T-helper 1 cell (primary cell): ENCODE measurements around the gene GJC1.

Experiments
- DNase-seq, 5 donors: peaks; one replicate each; pipeline ENCODE4 v3.0.0-alpha.2; 2012 to 2020

The GJC1 gene

DNA sequence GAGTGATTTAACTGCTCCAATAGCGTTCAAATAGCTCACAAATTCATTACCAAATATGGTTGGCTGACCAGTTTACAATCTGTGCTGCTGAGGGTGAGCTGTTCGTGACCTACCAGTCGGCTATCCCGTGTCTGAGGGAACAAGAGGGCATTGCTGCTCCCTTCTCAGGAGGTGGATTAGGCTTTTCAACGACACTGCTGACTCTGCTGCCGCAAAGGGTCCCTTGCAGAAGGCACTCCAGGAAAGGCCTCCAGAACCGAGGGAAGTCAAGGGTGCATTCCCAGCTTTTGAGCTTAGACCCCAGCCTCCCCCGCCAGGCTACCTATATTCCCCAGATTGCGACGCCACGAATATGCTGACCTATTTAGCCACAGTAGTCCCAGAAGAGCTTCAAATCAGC is 32.3 kb downstream of the GJC1 start:
- DNase-seq = no peak

DNA sequence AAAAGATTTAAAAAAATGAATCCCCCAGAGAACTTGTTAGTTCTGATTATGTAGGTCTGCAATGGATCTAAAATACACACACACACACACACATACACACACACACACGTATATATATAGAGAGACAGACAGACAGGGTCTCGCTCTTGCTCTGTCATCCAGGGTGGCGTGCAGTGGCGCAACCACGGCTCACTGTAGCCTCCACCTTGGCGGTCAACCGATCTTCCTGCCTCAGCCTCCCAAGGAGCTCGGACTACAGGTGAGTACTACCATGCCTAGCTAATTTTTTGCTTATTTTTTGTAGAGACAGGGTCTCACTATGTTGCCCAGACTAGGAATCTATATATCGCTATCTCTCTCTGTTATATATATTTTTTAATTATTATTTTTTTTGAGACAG is 33.4 kb downstream of the GJC1 start:
- no peak for DNase-seq

DNA sequence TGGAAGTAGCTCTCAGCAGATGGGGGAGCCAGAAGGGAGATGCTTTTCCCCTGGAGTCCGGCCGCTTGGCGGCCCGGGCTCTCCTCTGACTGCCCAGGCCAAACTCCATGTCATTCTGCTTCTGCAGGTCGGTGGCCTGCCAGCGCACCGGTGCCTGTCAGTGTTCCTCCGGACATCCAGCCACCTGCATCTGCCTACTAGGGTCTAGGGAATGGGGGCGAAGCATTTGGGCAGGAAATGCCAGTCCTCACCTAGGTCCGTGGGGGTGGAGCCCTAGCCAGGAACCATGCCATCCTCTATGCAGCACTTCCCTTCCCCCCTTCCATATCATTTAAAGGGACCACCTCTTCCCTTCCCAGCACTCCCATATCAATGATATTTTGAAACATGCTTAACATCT is 34.2 kb downstream of the GJC1 start:
- DNase-seq = no peak

DNA sequence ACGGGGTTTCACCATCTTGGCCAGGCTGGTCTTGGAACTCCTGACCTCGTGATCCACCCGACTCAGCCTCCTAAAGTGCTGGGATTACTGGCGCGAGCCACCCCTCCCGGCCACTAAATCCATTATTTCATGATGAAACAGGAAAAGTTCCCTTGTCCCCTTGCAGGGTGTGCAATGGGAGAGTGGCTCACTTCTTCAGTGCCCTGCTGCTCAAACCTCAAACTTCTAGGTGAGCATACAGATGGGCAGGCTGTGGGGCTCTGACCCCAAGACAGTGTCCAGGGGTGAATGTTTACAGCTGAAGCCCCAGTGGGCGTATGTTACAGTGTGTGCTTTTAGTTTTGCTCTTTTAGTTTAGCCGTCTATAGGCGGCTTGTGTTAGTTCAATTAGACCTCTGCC is 34.7 kb downstream of the GJC1 start:
- DNase-seq = no peak

DNA sequence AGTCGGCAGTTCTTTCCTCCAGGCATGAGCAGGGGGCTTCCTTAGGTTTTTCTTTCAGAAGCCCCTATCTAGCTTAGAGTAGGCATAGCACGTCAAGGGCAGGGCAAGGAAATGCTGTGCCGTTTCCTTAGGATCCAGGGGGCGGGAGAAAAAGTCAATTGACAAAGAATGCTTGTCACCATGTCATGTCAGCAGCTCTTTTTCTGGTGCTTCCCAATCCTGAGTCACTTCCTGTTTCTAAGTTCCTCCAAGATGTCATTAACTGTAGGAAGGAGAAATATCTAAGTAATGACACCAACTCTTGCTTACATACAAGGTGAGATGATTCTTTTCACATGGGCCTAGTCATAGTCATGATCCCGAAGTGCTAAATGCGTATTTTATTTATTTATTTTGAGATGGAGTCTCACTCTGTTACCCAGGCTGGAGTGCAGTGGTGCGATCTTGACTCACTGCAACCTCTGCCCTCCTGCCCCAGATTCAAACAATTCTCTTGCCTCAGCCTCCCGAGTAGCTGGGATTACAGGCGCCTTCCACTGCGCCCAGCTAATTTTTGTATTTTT is 35.2 kb downstream of the GJC1 start:
- no peak for DNase-seq

DNA sequence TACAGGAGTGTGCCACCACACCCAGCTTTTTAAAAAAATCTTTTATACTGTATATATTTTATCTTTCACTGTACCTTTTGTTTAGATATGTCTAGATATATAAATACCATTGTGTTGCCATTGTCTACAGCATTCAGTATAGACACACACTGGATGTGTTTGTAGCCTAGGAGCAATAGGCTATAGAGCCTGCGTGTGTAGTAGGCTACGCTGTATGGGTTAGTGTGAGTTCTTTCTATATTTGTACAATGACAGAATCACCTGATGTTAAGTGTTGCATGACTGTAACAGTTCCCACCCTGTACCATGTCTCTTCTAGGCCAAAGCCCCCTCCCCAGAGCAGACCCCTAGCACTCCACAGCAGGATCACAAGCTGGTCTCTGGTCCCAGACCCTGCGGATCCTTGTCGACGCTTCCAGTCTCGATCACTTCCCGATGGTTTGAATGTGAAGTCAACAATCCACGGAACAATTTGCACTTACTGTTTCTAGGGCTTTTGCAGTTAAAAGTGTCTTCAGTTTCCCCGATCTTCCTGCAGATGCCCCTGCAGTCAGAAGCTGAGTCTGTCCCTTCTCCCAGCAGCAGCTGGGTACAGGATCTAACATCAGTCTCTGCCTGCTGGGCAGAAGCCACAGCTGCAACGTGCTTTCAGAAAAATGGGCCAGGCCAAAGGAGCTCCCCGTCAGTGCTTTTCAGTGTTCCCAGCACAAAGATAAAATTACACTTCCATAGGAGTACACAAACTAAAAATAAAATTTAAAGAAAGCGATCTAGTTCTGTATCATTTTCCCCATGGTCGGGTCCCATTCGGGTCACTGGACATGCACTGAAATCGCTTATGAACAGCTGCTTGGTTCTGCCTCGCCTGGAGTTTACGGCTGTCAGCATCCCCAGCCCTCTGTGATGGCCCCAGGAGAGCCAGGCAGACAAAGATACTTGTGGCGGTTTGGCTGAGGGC is 35.9 kb downstream of the GJC1 start:
- no peak for DNase-seq

DNA sequence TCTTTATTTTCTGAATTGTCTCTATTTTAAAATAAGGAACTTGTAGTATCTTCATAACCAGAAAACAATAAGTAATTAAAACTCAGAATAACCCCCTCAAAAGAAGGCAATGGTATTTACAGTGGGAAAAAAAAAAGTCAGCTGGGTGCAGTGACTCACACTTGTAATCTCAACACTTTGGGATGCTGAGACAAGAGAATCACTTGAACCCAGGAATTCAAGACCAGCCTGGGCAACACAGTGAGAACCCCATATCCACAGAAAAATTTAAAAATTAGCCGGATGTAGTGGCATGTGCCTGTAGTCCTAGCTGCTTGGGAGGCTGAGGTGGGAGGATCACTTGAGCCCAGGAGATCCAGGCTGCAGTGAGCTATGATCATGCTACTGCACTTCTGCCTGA is 37.8 kb downstream of the GJC1 start:
- no peak for DNase-seq

DNA sequence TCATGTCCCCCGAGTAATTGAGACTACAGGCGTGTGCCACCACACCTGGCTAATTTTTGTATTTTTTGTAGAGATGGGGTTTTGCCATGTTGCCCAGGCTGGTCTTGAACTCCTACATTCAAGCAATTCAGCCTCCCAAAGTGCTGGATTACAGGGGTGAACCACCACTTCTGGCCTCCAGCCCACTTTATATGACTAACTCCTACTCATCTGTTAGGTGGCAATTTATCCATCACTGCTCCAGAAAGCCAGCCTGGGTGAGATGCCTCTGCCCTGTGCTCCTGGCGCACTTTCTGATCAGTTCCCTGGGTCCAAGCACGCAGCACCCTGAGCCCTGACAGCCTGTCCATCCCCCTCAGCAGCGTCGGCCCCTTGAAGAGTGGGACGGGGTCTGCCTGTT is 41.9 kb downstream of the GJC1 start:
- DNase-seq = no peak

DNA sequence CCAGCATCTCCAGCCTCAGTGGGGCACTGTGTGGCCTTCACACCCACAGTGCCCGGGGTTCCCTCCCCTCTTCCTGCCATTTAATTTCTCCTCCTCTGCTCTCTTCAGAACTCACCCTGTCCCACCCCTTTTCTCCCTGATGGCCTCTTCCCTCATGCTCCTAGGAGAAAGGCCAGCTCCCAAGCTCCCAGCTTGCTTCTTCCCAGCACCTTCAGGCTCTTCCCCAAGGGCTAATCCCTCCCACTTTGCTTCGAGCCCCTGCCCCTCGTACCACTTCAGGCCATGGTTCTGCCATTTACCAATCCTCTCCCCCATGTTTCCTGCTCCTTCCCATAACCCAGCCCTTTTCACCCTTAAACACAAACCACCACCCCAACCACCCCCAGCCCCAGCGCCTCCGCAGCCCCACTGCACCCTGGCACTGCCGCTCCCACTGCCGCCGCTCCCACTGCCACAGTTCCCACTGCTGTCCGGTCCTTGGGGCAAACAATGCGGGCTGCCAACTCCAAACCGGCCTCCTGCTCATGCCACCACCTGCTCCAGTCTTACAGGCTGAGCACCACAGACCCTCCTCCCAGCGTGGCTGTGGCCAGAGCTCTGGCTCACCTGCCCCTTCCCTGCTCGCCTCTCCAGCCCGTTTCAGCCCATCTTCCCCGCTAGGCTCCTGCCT is 42.7 kb downstream of the GJC1 start:
- no peak for DNase-seq

DNA sequence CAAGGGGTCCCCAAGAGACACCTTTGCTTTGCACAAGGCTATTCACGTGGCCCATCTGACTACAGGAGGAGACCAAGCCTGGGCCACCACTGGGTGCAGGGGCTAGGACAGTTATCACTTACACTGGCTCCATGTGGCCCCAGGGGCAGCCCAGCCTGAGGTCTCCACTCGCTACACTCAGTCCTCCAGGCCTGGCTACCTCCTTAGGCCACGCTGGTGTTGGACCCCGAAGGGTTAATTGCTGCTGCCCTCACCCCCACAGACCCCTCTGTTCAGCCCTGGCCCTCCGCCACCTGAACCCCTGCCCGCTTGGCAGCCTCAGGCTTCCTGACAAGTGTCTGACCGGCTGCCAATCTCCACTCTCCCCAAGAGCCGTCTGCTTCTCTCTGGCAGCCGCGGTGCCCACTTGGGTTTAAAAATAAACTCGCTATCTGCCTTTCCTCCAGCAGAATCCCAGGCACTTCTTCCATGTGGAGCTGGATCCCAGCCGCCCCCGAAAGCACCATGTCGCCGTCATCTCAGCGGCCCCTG is 43.5 kb downstream of the GJC1 start:
- no peak for DNase-seq

DNA sequence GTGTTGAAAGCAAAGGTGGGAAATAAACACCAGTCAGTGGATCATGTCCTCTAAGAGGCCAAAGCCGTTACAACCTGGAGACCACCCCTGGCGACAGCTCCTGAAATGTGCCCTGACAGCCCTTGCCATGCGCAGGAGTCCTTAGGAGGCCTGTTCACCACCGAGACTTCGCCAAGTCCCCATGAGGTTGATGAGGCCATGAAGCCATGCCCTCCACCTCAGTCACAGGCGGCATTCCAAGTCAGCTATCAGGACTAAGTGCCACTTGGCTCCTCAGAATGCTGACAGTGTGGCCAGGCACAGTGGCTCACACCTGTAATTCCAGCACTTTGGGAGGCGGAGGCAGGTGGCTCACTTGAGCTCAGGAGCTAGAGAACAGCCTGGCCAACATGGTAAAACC is 44.2 kb downstream of the GJC1 start:
- DNase-seq = no peak

DNA sequence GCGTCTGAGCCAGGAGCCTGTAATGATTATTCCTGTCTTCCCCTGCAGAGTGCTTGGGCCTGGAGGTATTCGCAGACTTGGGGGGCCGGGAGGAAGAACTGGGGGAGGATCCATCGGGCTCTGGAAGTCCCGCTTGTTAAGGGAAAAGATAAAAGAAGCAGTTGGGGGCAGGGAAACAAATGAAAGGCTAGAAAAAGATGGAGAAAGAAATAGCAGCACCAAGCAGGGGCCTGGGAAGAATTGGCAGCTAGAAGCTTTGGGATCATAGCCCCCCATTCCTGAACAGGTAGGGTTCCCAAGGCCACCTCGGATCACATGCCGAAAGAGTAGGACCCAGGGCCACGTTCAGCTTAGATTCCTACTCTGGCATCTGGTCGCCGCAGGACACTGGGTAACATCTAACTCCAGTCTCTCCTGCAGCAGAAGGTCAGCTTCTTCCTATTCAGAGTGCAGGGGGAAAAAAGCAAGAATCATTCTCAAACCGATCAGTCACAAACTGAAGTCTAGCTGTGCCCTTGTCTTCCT is 47.7 kb downstream of the GJC1 start:
- DNase-seq = no peak

DNA sequence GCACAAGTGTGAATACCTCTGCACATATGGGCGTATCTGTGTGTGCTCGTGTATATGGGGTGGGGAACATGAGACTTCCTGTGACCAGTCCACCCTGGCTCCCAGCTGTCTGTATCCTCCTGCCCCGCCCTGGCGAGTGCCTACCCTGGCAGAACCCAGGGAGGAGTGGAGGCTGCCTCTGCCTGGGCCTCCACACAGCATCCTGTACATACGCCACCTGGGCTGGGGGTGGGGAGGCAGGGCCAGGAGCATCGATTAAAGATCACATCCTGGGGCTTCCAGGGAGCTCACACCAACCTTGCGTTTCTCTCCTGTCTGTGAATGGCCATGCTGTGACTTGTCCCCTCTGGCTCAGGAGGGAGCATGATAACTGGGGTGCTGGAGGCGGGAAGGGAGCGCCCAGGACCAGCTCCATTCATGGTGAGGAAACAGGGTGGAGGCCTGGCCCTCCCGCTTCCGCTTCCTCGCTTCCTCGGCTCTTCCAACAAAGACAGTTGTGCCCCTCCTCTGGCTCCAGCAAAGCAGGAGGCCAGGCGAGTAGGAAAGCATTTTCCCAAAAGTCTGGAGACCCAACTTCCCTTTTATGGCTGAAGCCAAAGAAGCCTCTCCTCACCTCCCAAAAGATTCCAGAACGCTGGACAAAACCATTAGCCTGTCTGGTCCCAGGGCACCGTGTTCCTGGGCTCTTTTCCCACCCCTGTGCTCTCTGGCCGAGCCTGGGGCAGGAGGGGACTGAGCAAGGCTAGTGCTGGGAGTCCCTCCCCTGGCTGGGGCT is 48.3 kb downstream of the GJC1 start:
- DNase-seq = no peak

DNA sequence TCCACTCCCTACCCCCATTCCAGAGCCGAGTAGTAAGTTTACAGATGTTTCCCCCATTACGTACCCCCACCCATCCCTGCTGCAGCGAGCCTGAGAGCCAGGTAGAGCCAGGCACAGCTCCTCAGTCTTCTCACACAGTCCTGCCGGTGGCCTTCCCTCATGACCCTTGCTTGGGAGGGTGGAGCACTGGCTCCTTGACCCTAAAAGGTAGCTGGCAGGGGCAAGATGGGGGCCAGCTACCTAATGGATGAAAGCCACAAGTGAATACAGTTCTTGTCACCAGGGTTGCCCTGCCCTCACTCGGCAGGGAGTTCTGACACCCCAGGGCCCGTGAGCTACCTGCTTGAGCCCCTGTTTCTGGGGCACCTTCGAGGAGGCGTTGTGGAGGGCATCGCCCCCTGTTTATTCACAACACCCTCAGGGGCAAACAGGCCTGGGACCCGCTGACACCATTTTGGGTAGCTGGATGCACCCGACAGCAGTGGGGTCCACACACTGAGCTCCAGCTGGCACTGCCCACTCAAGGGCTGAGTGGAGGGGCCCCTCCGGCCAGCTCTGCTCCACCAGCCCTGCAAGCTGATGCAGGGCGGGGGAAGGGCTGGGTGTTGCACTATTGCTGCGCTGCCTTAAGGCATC is 49.1 kb downstream of the GJC1 start:
- no peak for DNase-seq

DNA sequence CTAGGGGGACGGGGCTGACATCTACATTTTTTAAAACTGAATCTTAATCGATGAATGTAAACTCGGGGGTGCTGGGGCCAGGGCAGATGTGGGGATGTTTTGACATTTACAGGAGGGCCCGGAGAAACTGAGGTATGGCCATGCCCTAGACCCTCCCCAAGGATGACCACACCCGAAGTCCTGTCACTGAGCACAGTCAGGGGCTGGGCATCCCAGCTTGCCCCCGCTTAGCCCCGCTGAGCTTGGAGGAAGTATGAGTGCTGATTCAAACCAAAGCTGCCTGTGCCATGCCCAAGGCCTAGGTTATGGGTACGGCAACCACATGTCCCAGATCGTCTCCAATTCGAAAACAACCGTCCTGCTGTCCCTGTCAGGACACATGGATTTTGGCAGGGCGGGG is 49.9 kb downstream of the GJC1 start:
- DNase-seq = no peak

DNA sequence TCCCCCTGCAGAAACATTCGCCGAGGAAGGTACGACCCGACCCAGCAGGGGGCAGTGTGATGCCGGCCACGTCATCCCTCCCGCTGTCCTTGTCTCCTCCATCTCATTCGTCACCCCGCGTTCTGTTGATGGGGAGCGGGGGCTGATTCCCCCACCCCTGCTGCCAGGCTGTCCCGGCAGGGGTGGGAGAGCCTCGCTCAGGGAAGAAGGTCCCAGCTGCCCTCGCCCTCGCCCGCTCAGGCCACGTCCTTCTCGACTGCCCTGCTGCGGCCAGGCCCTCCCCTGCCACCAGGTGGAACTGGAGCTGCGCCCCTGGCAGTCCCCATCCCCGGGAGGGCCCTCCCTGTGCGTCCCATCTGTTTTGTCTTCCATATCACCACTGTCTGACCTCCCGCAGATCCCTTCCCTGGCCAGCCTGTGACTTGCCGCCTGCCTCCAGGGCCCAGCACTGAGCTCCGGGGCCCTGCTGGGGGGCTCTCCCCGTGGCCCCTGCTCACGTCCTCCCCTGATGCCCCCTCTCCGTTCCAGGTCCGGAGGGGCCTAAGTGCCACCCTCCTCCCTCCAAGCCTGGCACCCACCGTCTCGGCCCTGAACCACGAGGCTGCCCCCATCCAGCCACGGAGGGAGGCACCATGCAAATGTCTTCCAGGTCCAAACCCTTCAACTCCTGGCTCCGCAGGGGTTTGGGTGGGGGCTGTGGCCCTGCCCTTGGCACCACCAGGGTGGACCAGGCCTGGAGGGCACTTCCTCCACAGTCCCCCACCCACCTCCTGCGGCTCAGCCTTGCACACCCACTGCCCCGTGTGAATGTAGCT is 50.7 kb downstream of the GJC1 start:
- peak; percentile 56 to 77 (median 71) for DNase-seq

DNA sequence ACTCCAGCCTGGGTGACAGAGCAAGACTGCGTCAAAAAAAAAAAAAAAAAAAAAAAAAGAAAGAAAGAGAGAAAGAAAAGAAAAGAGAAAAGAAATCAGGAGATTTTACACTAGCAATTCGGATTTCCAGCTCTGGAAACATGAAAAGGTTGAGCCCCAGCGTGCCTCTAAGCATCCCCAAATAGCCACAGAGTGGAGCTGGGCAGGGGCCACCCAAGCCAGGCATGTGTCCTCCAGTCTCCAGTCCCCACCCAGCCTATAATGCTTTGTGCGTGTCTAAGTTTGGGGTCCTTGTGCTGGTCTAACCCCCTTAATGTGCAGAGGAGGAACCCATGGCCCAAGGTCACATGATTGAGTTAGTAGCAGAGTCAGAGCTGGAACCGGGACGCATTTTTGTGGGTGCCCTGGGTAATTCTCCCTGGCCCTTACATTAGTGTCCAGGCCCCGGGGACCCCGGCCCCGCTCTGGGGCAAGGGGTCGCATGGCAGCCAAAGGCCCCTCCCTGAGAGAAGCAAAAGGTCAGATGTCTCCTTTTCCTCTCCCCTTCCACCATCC is 51.4 kb downstream of the GJC1 start:
- DNase-seq = no peak

DNA sequence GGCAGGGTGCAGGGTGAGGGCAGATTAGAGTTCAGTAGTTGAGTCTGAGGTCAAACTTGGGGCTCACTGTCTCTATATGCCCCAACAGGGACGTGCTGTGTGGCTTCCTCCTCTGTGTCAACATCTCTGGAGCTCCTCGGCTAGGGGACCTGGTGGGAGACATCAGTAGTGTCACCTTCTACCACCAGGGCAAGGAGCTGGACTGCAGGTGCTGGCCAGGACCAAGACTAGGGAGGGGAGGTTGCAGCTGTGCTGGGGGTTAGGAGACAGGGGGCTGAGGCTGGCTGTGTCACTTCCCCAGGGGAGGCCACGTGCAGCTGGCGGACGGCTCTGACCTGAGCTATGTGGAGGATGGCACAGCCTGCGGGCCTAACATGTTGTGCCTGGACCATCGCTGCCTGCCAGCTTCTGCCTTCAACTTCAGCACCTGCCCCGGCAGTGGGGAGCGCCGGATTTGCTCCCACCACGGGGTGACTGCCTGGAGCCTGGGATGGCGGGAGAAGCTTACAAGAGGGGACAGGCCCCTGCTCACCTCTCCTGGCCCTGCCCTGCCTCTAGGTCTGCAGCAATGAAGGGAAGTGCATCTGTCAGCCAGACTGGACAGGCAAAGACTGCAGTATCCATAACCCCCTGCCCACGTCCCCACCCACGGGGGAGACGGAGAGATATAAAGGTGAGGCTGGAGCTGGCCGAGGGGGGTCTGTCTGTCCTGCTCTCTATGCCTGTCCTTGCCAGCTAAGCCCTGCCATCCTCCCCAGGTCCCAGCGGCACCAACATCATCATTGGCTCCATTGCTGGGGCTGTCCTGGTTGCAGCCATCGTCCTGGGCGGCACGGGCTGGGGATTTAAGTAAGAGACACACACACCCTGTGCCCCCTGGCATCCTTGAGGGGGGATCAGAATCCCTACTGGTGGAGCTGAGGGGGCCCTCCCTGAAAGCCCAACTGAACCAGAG is 52.4 kb downstream of the GJC1 start:
- DNase-seq = no peak

DNA sequence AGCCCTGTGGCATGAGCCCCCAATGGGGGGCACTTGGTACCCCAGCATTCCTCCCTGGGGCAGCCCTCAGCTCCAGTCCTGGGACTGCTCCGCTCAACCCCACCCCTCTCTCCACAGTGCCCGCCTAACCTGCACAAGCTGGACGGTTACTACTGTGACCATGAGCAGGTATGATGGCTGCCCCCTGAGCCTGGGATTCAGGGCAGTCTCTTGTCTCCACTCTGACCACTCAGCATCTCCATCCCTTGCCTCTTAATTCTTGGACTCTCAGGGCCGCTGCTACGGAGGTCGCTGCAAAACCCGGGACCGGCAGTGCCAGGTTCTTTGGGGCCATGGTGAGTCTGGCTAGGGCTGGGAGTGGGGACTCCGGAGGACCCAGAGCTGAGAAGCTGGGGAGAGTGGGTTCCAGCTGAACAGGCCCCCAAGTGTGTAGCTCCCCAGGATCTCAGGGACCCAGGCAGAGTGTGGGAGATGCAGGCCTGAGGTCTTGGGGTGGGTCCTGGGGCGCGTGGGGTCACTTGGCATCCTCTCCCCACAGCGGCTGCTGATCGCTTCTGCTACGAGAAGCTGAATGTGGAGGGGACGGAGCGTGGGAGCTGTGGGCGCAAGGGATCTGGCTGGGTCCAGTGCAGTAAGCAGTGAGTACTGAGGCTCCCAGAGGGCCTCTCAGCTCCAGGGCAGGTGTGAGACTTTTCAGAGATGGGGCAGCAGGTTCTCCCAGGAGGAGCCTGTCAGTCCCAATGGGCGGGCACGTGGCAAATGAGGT is 53.3 kb downstream of the GJC1 start:
- no peak for DNase-seq
